RWPE2 (cell line): Measurements from ENCODE around the gene KDM4C.

Experiments used
- ATAC-seq: fragments of 200-7000 bp; cut with Tn5 transposase; 3 replicates; pipeline ENCODE4 v1.9.1; 2021; ENCODE audit warnings: low read depth
- DNase-seq: peaks from one replicate; pipeline ENCODE4 v3.0.0-alpha.2; 2020; ENCODE audit warnings: low spot score
- H3K27ac ChIP-seq: fragments of 450-650 bp; 2 replicates; pipeline ENCODE4 v1.5.1; 2017; ENCODE audit warnings: mild to moderate bottlenecking; ENCODE audit not compliant: poor library complexity, severe bottlenecking
- H3K27me3 ChIP-seq: fragments of 250-450 bp; sonication (Bioruptor Pico); 2 replicates; pipeline ENCODE4 v1.5.1; 2021; ENCODE audit warnings: mild to moderate bottlenecking, moderate library complexity; ENCODE audit not compliant: insufficient read depth, poor library complexity, severe bottlenecking
- H3K36me3 ChIP-seq: fragments of 250-450 bp; sonication (Bioruptor Pico); 2 replicates; pipeline ENCODE4 v1.5.1; 2020; ENCODE audit warnings: low read depth, mild to moderate bottlenecking, moderate library complexity
- H3K4me1 ChIP-seq: fragments of 250-450 bp; sonication (Bioruptor Pico); 2 replicates; pipeline ENCODE4 v1.5.1; 2021; ENCODE audit warnings: mild to moderate bottlenecking, moderate library complexity; ENCODE audit not compliant: insufficient read depth, poor library complexity, severe bottlenecking
- H3K4me3 ChIP-seq: fragments of 250-450 bp; sonication (Bioruptor Pico); 2 replicates; pipeline ENCODE4 v1.5.1; 2021; ENCODE audit warnings: mild to moderate bottlenecking, moderate library complexity; ENCODE audit not compliant: severe bottlenecking
- H3K9me3 ChIP-seq: fragments of 250-450 bp; sonication (Bioruptor Pico); 2 replicates; pipeline ENCODE4 v1.5.1; 2021; ENCODE audit warnings: mild to moderate bottlenecking, moderate library complexity; ENCODE audit not compliant: severe bottlenecking
- TF ChIP-seq, protein P1 (sequence below): fragments of 450-650 bp; IDR thresholded peaks from one replicate; pipeline ENCODE4 v1.5.1; 2017; ENCODE audit warnings: mild to moderate bottlenecking, moderate library complexity; ENCODE audit not compliant: poor library complexity, severe bottlenecking

KDM4C gene

DNA sequence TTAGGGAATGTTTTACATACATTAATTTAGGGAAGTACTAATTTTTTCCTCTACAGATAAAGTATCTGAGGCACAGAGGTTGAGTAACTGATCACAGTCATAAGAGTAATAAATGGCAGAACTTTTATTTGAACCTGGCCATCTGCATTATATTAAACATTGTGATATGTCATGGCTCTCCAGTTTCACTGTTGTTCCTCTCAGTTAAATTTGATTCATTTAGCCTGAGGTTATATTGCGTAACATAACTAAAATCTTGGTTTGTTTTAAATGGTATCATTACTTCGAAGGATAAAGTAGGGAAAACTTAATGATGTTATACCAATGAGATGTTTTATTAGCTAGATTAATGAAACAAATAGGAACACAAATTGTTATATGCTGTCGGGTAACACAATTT is 284.4 kb downstream of the KDM4C start:
- no peaks in the 10 kb centered on the region for H3K27me3 ChIP-seq
- H3K27ac ChIP-seq: no peak overlapping the region
- H3K9me3 ChIP-seq: no peaks in the 10 kb centered on the region
- TF ChIP-seq, protein P1, sequence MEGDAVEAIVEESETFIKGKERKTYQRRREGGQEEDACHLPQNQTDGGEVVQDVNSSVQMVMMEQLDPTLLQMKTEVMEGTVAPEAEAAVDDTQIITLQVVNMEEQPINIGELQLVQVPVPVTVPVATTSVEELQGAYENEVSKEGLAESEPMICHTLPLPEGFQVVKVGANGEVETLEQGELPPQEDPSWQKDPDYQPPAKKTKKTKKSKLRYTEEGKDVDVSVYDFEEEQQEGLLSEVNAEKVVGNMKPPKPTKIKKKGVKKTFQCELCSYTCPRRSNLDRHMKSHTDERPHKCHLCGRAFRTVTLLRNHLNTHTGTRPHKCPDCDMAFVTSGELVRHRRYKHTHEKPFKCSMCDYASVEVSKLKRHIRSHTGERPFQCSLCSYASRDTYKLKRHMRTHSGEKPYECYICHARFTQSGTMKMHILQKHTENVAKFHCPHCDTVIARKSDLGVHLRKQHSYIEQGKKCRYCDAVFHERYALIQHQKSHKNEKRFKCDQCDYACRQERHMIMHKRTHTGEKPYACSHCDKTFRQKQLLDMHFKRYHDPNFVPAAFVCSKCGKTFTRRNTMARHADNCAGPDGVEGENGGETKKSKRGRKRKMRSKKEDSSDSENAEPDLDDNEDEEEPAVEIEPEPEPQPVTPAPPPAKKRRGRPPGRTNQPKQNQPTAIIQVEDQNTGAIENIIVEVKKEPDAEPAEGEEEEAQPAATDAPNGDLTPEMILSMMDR: no peak
- ATAC-seq (no peak), DNase-seq (no peak)
- H3K4me1 ChIP-seq: no peaks in the 10 kb centered on the region
- no peak overlapping the region for H3K4me3 ChIP-seq
- H3K36me3 ChIP-seq: peaks cover 3% of the 10 kb centered on the region; the same call in 1 of the 2 replicates

DNA sequence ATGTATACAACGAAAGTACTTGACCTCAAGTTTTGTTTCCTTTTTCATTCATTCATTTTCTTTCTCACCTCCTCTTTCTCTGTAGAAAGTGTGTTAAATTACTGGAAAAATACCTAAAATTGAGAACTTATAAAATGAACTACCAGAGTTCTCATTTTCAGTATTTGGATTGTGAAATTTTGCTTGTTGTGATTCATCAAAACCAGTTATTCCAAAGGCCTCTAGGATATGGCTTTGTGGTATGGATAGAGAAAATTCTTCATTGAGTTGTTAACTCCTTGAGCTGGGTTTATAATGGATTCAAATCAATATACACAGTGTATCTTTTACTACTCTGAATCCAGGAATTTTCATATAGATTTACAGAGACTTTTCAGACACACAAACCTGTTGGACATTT is 287.6 kb downstream of the KDM4C start:
- Histone ChIP-seq H3K4me1 (no peaks in the 10 kb centered on the region), H3K4me3 (no peak overlapping the region), H3K36me3 (peaks cover 16% of the 10 kb centered on the region), H3K27me3 (no peaks in the 10 kb centered on the region), H3K9me3 (no peaks in the 10 kb centered on the region), H3K27ac (no peak overlapping the region)
- ATAC-seq (peak; percentile 49; the same call in 1 of the 3 replicates), DNase-seq (no peak)
- TF ChIP-seq, protein P1: no peak

DNA sequence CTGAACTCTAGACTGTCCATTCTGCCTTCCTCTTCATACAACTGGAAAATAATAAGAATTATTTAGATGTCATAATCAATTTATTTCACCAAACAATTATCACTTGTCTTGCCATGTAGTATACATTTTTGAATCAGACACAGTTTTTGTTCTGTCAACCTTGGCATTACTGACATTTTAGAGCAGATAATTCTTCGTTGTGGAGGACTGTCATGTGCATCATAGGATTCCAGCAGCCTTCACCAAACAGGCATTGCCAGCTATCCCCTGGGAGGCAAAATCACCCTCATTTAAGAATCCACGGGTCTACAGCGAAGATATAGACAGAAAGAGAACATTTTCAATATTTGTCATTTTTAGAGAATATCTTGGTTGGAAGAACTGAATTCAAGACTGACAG is 293.9 kb downstream of the KDM4C start:
- Histone ChIP-seq H3K27me3 (no peaks in the 10 kb centered on the region), H3K27ac (no peak overlapping the region), H3K36me3 (peaks cover 16% of the 10 kb centered on the region), H3K4me3 (no peak overlapping the region), H3K4me1 (no peaks in the 10 kb centered on the region), H3K9me3 (no peaks in the 10 kb centered on the region)
- ATAC-seq (no peak), DNase-seq (no peak)
- TF ChIP-seq, protein P1: no peak

DNA sequence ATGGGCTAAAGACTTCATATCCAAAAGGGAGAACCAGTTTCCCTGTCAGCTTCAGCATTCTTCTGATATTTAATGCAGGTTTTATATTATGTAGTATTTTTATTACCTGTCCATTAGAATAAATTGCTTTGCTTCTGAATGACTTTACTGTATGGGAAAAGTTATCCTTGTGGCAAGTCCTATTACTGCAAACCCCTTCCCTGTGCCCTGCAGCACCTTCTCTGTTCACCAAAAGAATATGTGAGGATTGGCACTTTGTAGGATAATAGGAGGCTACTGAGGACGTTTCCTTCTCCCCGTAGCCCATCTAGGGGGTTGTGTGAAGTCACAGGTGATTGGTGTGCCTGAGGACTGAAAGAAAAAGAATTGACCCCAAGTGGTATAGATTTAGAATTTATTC is 296.1 kb downstream of the KDM4C start:
- Histone ChIP-seq H3K4me3 (no peak overlapping the region), H3K27ac (no peak overlapping the region), H3K36me3 (no peaks in the 10 kb centered on the region; the same call in 1 of the 2 replicates), H3K4me1 (no peaks in the 10 kb centered on the region), H3K27me3 (no peaks in the 10 kb centered on the region), H3K9me3 (no peaks in the 10 kb centered on the region)
- ATAC-seq: no peak
- DNase-seq: no peak
- TF ChIP-seq, protein P1: no peak

DNA sequence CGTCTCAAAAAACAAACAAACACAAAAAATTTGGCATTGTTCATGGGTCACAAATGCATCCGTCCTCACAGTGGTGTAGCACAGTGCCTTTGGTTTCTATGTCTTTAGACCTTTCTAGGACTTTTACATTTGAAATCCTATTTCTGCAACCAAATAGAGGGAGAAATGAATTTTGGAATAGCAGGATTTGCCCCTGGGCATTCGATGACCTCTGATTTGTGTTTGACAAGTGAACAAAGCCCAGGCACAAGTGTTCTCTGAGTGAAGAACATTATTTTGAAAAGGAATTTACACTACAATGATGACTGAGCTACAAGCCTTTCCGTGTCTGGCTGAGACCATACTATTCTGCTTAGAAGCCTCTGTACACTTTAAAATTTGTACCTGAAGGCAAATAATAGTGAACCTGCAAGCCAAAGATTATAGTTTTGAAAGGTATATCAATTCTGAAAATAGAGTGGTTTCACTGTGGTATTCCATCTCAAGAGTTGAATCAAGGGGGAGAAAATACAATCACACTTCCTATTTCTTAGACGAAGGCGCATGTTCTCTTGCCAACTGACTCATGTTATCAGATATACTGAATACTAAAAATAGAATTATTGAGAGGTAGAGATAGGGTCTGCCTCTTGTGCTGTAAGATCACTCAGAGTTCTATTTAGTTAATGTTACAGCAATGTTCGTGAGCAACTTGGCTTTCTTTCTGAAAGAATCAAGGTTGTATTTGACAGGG is 297.6 kb downstream of the KDM4C start:
- Histone ChIP-seq H3K4me3 (no peak overlapping the region), H3K9me3 (no peaks in the 10 kb centered on the region), H3K4me1 (no peaks in the 10 kb centered on the region), H3K27me3 (no peaks in the 10 kb centered on the region), H3K27ac (no peak overlapping the region), H3K36me3 (no peaks in the 10 kb centered on the region)
- ATAC-seq (no peak), DNase-seq (no peak)
- TF ChIP-seq, protein P1: no peak
